Caki2 (cell line): Measurements from ENCODE around the gene VWA3B. TPM values are rescaled to one million over a fixed set of nuclear protein-coding genes. Genes with fewer than 3 reads are reported as not detected.
"Not testable (repeated sequence)": the region's sequence is repeated elsewhere in the genome, so short reads cannot be mapped to it uniquely, and the experiment has no call there.

ENCODE experiments used
- DNase-seq: peaks from one replicate; pipeline ENCODE4 v3.0.0-alpha.2; 2015; ENCODE audit warnings: low read depth
- in situ Hi-C: cut with HindIII; loops from 2 replicates; pipeline ENCODE4 v1.10.0; 2016; ENCODE audit warnings: low sequenced_read_pairs, low pct_unique_long_range_greater_than_20kb, mixed read lengths
- total RNA-seq: library from RNA; depleted of rRNA; stranded (reverse); fragments of >200 nt; shearing (Covaris generic); gene quantifications from 2 replicates; pipeline ENCODE4 v1.2.3, GENCODE V29; 2014; ENCODE audit warnings: low replicate concordance

Gene VWA3B
- total RNA-seq, 1 experiment from 2014 or later = not detected

DNA sequence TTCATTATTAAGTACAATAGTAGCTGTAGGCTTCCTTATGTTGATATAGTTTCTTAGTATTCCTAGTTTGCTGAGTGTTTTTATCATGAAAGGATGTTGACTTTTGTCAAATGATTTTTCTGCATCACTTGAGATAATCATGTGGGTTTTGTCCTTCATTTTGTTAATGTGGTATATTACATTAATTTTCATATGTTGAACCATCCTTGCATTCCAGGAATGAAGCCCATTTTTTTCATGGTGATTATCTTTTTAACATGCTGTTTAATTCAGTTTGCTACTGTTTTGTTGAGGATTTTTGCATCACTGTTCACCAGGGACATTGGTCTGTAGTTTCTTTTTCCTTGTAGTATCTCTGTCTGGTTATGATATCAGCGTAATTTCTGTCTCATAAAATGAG lies 176.4 kb downstream of the VWA3B start:
- in situ Hi-C loops = no loop called here

DNA sequence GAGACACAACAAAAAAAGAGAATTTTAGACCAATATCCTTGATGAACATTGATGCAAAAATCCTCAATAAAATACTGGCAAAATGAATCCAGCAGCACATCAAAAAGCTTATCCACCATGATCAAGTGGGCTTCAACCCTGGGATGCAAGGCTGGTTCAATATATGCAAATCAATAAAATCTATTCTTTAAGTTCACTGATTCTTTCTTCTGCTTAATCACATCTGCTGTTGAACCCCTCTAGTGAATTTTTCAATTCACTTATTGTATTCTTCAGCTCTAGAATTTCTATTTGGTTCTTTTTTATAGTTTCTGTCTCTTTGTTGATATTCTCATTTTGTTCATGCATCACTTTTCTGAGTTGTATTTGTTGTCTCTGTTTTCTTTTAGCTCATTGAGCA lies 181.3 kb downstream of the VWA3B start:
- in situ Hi-C loops, DNase-seq: not testable (repeated sequence)

More for the DNA sequence above, 176.4 kb downstream of the VWA3B start:
- no peak for DNase-seq

DNA sequence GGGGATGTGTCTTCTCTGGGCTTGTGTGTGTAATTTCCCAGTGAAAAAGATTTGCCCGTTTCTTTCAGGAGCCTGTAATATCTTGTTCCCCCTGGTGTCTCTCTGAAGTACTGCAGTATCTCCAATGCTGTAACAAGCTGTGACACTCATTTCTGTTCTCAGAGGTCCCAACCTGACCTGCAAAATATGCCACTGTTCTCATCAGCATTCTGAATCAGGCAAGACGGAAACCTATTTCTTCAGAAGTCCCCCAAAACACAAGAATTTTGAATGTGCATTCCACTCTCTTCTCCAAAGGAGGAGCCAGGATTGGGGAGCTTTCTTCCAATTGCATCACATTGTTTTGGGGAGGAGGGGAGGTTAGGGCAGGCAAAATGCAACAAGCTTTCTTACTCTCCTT lies 182.3 kb downstream of the VWA3B start:
- in situ Hi-C loops = no loop called here
- peak; percentile 23 for DNase-seq

DNA sequence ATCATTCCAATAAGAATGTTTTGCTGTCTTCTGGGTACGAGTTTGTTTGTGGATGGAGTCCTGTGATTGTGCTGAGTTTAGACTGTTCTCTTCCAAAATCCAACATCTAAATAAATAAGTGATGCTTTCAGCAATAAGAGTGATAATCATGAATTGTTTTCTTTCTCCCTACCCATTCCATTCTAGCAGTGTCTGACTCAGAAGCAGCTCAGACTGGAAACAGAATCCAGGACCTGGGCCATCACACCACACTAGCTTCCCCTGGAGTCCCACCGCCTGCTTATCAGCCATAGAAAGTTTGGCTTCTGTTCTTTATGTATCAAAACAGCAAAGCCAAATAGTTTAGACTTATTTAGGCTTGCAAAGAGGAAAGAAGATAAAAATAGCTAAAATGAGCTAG lies 182.9 kb downstream of the VWA3B start:
- DNase-seq = no peak
- in situ Hi-C loops = no loop called here

DNA sequence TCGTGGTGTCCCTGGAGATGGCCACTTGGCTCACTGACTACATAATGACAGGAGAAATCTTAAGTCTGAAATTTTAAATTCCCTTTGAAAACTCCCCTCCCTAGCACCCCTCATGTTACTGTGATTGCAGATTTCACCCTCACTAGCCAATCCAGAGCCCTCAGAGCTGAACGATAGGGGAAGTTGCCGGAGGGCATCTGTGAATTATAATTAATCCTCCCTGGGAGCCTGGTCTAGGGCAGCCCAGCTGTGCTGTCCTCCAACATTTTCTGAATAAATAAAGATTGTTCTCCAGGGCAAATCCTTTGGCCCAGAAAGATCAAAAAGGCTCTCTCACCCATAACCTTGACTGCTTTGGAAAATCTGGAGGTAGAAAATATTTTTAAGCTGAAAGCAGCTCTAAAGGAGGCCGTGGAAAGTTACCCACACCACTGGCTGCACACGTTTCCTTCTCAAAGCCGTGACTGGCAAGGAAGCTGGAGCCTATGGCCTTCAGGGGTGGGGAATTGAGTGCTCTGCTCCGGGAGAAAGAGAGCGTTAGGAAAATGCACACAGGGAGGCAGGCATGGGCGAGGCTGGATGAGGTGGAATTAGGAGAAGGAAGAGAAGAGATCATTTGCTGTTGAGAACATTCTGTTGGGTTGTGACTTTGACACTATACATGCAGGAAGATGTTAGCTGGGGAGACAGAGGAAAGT lies 190.3 kb downstream of the VWA3B start:
- in situ Hi-C loops = no loop called here
- no peak for DNase-seq

DNA sequence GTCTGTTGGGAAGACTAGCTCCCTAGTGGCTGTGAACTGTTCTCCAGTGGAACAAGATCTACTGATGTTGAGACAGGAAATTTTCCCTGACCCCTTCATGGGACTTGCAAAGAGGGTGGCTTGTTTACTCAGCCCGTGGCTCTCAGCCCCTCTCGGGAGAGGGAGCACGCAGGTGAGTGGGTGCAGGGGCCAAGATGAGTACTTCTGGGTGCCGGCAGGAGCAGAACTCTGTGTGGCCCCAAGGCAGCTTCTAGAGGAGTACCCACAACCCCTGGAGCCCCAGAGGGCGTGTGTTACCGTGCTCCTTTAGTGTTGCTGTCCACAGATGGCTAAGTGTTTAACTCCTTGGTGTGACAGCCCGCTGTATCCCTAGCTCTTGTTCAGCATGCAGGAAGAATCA lies 191.1 kb downstream of the VWA3B start:
- in situ Hi-C loops = no loop called here

DNA sequence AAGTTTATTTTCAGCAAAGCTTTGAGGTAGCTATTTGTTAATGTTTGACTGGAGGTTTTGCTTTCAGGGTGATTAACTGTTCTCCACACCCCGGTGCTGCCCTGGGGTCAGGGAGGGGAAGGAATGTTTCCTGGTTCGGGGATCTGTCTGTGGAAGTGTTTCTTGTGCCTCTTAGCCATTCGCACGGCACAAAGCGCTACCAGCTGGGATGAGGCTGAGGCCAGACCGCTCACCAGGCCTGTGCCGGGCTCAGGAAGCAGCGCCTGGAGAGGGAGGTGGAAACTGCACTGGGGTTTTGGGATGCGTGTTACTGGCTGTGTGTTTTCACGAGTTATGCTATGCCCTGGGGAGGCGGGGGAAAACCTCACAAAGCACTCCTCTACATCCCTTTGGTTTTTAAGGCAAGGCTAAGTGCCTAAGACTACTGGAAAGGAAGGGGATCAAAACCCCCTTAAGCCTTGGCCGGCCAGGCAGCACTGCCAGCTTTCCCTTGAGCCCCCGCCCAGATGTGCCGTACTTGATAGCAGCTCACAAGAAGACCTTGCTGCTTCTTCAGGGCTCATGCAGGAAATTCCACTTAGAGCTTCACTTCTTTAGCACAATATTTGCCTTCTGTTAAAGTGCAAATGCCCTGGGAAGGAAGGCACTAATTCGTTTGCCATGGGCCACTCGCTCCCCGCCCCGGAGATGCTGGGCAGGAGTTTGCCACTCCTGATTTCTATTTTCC lies 193.6 kb downstream of the VWA3B start:
- peak; percentile 76 for DNase-seq
- in situ Hi-C loops = no loop called here

More for the DNA sequence above, 191.1 kb downstream of the VWA3B start:
- no peak for DNase-seq

DNA sequence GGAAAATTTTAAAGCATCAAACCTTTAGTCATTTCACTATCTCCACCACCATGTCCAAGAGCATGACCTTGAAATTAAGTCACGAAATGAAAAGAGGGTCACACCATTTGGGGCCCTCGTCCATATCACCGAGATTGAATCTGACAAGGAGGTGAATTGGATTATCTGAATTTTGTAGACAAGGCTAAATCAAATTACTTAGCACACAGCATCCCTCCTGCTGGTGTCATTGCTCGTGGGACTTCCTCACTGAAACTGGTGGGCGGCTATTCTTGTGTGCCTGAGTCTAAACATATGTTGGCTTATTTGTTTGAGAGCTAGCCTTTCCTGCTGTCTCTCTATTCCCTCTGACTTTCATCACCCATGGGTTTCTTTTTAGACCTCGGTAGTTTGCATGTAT lies 194.6 kb downstream of the VWA3B start:
- in situ Hi-C loops = no loop called here
- DNase-seq = no peak

DNA sequence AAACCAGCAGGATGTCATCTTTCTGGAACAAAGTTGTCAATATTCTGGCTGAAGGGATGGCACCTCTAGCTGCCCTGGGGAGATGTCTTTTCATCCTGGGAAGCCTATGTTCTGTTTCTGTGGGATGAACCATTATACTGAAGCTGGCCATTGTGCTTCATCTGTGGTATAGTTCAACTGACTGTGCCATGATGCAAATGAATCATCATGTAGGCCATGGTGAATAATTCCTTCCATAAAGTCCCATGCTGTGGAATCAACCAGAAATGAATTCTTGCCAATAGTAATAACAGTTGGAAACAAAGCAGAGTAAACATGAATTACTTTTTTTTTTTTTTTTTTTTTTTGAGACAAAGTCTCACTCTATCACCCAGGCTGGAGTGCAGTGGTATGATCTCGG lies 195.1 kb downstream of the VWA3B start:
- no peak for DNase-seq
- in situ Hi-C loops = no loop called here

DNA sequence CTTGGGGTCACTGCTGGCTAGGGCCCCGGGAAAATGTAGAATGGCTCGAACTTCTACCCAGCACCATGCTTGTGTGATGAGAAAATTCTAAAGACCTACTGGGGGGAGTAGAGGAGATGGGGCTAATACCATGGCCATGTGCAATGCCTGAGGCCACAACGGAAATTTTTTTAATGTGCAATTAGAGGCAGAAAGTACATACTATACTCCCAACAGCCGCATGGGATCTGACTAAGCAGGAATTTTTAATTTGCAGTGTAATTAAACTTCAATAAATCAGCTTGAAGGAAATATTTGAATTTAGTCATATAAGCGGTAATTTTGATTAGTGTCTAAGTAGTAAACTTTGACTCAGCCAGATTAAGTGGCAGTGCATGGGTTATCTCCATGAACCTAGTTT lies 206.1 kb downstream of the VWA3B start:
- no peak for DNase-seq
- in situ Hi-C loops = no loop called here

DNA sequence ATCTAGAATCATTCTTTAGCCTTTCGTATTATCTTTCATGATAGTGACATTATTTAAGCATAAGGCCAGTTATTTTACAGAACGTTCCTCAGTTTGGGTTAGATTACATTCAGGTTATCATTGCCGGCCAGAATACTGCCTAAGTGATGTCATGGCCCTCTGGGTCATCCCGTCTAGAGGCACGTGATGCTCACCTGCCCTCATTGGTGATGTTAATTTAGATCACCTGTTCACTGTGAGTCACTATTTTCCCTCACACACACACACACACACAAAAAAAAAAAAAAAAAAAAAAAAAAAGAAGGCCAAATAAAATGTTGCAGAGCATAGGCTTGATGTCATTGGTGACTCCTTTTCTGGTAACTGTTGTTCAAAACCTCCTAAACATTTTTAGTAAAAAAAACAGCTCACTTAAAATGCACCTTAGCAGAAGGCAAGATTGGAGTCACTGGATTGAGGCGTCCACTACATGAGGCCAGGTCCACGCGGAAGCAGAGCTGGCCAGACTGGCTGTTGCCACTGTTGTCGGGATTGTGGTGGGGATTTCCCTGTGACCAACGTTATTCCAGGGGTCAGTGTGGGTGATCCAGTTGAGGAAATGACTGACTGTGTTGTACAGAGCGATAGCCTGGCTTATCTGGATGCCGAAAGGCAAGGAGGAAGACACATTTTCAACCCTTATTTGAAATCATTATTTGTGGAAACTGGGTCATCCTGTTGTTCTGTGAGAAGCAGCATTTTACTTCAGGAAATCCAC lies 207.1 kb downstream of the VWA3B start:
- in situ Hi-C loops = no loop called here
- DNase-seq = no peak

DNA sequence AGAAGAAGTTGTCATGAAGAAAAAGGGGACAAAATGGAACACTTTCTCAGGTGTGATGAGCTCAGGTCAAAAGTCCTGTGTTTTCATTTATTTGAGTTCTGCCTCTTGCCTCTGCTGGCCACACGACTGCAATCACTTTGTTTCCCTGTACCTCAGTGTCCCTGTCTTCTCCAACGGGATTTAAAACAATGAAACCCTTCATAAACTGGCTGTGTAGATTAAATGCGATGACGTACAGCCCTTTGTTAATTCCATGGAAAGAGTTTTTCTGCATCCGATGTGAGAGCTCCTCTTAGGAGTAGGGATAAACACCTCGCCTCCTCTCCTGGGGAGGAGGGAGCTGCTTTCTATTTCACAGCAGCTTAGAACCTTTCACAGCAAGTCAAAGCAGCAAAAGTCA lies 207.7 kb downstream of the VWA3B start:
- DNase-seq = no peak
- in situ Hi-C loops = no loop called here

DNA sequence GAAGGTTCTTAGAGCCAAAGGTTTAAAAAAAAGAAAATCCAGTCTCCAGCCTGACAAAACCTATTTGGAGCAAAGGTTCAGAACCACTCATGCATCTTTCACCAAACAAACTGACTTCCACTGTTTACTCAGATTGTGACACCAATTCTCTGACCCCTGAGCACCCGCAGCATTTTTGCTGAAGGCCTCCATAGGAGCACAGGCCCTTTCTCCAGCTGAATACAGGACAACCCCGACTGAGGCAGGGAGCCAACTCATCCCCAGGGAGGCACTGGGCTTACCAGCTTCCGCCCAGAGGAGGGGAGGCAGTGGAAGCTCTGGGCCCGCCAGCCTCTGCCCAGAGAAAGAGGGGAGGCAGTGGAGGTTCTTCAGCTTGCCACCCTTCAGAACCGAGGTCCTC lies 208.3 kb downstream of the VWA3B start:
- in situ Hi-C loops = no loop called here
- no peak for DNase-seq

DNA sequence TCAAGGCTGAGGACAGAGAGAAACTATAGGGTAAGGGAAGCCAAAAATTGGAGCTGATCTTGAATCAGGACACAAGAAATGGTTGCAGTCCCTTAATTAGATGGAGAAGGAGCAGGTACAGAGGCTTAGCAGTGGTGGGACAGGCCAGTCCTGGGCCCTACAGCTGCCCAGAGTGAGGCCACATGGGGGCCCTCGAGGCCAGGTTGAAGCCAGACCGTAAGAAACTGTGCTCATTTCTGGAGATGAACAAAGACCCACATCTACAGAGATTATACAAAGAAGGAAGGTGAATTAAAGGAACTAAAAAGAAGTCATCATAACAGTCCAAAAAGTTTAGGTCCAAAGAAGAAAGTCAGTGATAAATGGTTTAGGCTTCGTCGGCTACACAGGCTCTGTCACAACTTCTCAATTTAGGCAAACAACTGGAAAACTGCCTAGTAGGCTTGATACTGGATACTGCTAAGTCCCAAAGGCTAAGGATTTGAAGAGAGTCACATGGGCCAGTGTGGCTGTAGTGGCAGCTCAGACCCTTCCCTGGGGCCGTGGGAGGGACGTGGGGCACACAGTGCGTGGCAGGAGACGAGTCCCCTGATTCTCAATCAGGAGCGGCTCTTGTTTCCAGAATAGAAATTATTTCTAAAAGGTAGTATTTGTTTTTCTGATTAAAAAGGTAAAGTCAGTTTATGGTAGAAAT lies 208.9 kb downstream of the VWA3B start:
- no peak for DNase-seq
- in situ Hi-C loops = no loop called here

DNA sequence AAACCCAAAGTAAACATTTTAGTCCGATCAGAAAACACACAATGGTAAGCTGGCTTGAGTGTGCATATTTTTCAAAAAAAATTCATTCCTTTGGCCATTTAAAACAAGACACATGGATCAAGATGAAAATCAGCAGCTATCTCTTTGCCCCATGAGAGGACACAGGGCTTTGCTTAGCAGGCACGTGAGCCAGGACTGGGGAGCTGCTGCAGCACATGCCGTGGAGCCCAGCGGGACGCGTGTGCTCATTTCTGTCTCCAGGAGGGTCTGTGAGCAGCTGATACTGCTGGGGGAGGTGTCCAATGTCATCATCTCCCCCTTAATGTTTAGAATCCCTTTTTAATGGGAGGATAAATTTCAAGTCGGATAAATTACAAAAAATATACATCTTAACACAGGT lies 209.5 kb downstream of the VWA3B start:
- in situ Hi-C loops = no loop called here
- DNase-seq = no peak

DNA sequence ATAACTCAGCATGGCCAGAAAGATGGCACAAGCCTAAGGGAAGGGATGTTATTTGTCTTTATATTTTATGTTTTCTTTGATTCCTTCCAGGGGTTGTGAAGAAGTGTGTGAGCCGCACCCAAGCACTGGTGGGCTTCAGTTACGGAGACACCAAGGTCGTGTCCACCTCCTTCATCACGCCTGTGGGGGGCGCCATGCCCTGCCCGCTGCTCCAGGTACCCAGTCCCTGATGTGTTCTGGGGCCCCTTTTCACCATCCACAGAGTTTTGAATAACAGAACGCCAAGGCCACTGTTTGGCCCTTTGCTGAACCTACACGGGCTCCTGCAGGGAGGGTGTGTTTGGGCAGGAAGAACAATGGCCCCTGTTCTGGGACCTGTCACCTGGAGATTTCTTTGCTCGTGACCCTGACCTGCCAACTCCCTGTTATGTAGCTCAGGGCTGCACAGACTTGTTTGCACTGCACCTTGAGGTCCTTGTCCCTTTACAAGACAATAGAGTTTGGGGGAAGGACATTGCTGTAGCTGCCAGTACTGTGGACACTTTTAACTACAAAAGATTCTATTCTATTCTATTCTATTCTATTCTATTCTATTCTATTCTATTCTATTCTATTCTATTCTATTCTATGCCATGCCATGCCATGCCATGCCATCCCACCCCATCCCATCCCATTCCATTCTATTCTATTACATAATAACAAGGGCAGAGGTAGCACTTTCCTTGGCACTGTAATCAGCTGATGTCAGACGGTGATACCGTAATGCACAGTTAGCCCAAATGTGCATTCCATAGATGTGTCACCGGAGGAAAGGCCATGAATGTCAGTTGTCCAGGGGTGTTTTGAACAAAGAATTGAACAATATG lies 211.1 kb downstream of the VWA3B start:
- DNase-seq = no peak
- in situ Hi-C loops = no loop called here

DNA sequence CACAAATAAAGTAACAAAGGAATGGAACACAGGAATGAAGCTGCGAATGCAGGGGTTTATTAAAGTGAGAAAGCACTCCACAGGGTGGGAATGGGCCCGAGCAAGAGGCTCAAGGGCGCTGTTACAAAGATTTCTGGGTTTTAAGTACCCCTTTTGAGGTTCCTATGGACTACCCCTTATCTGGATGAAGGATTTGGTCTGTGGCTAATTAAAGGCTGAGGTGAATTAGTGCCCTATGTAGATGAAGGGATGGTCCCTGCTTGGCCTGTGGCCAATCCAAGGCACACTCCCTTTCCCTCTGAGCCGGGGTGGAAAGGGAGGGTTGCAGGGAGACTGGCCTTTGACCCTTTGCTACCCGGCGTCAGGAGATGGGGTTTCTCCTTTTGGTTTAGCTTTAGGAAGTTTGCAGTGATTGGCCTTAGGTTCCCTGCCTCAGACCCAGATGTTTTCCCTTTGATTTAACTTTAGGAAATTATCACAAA lies 211.8 kb downstream of the VWA3B start:
- in situ Hi-C loops = no loop called here
- no peak for DNase-seq
